GM21423 (cell line): ENCODE measurements around the gene PANX1.
"Not testable (repeated sequence)": the region's sequence is repeated elsewhere in the genome, so short reads cannot be mapped to it uniquely, and the experiment has no call there.

Source experiments
- ATAC-seq: cut with Tn5 transposase; IDR thresholded peaks from one replicate; pipeline ENCODE4 v1.9.1; 2021; ENCODE audit warnings: mild to moderate bottlenecking, moderate library complexity; ENCODE audit not compliant: unreplicated experiment

Gene PANX1

DNA sequence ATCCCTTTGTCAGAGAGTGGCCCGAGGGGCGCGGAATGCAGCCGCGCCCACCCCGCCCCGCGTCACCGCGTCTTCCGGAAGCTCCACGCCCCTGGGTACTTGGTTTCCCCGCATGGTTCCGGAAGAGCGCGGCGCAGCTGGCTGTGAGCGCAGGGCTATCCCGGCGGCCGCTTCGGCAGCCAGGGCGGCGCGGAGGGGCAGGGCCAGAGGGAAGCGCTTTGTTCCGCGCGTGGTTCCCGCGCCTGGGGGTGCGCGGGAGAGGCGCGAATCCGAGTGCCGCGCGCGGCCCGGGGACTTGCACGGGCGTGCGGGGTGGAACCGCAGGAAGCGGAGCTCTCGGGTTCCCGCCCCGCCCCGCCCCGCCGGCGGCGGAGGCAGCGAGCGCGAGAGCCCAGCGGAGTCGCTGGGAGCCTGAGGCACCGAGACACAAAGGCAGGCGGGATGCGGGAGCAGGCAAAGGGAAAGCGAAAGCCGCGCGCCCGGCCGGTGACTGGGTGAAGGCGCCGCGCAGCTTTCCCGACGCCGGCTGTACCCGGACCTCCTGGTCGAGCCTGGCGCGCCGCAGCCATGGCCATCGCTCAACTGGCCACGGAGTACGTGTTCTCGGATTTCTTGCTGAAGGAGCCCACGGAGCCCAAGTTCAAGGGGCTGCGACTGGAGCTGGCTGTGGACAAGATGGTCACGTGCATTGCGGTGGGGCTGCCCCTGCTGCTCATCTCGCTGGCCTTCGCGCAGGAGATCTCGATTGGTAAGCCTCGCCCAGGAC, at the start of gene PANX1:
Gene PANX1, plus strand, starts transcription at position 96 of the 766 bp plus-strand sequence. Its CDS starts 472 bp downstream, at position 568.
- peak; percentile 85 for ATAC-seq

GRCh38 chr11:94084164-94084563, 44.5 kb upstream of the PANX1 start:
- no peak for ATAC-seq

GRCh38 chr11:94088906-94089305, 39.7 kb upstream of the PANX1 start:
- ATAC-seq: no peak

- no peak for ATAC-seq
Observed at GRCh38 chr11:94089341-94089740, 39.3 kb upstream of the PANX1 start.

- ATAC-seq: no peak
Observed at GRCh38 chr11:94090401-94090800, 38.2 kb upstream of the PANX1 start.

DNA sequence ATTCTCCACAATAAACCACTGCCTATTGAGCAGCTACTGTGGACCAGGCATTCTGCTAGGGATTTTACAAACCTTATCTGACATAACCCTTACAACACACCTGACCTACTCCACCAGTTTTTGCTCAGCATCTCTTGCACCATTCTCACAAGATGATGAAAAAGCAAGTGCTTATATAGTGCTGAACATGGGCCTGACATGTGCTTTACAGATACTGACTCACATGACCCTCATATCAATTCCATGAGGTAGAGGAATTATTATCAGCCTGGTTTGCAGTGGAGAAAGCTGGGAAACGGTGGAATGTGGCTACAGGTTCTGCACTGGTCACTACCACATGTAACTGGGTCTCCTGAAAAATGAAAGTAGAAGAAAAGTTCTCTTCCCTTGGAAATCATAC, 37.5 kb upstream of the PANX1 start:
- no peak for ATAC-seq

DNA sequence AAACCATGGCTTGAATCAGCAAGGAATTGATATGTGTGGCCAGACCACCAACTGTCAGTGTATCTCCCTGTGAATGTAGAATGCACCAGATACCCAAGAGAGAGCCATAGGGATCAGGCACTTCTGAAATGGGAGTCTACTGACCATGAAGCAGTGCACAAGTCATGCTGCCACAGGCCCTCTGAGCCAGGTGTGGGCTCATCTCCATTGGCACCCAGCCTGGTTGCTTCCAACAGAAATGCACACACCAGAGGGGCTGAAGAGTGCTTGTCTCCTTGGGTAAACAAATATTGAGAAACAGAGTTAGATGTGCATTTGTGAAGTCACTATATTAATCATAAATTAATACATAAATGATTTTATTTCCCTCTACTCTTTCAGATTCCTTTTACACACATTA, 28.4 kb upstream of the PANX1 start:
- ATAC-seq: no peak

DNA sequence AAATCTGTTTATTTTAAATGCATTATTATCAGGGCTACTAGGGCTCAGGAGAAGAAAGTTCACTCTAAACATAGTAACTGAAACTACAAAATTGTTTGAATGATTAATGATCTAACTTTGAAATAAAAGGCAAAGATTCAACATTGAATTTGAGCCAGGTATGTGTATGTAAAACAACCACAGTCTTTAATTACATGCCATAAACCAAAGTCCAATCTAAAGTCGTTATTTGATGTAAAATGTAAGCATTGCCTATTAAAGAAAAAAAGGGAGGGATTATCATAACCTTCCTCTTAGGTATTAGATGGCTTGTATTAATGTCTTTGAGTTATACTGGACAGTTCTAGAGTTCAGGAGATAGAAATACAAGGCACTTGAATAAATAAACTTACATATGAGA, 25.2 kb upstream of the PANX1 start:
- ATAC-seq: no peak

- no peak for ATAC-seq
Observed at GRCh38 chr11:94104734-94105133, 23.9 kb upstream of the PANX1 start.

DNA sequence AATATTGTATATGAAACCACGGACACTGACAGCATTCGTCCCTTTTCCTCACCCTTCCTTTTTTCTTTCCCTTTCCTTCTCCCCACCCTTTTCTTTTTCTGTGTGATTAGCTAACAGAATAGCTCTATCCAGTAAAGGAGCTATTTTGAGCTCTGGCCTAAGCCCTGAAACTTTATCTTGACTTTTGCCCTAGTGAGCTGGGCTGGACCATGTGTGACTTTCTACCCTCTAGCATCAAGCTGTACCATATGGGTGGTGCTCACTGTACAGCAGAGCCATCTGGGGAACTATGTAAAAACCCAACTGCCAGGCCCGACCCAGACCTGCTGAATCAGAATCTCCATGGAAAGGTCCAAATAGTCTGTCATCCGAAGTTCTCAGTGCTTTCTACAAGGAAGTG, 21.9 kb upstream of the PANX1 start:
- no peak for ATAC-seq

DNA sequence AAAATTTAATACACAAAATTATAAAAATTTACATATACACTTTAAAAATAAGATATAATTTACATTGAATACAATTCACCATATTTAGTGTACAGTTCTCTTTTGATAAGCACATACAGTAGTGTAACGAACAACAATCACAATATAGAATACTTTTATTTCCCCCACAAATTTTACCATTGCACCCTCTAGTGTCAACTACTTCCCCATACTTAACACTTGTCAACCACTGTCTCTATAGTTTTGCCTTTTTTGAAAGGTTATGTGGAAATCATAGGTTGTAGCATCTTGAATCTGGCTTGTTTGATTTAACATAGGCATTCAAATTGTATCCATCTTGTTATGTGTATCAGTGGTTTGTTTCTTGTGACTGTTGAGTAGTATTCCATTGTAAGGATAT, 21.3 kb upstream of the PANX1 start:
- ATAC-seq: no peak

- ATAC-seq: no peak
Observed at GRCh38 chr11:94111241-94111640, 17.4 kb upstream of the PANX1 start.

GRCh38 chr11:94111660-94112059, 17.0 kb upstream of the PANX1 start:
- ATAC-seq: no peak

- no peak for ATAC-seq
Observed at GRCh38 chr11:94112206-94112953, 16.3 kb upstream of the PANX1 start.

DNA sequence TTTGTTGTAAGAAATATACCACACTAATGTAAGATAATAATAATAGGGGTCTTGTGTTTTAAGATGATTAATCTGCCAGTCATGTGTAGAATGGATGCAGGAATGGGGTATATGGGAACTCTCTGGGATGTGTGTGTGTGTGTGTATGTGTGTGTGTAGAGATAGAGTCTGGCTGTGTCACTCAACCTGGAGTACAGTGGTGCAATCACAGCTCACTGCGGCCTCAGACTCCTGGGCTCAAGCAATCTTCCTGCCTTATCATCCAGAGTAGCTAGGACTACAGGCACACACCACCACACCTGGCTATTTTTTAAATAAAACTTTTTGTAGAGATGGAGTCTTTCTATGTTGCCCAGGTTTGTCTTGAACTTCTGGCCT, 11.5 kb upstream of the PANX1 start:
- ATAC-seq: no peak

DNA sequence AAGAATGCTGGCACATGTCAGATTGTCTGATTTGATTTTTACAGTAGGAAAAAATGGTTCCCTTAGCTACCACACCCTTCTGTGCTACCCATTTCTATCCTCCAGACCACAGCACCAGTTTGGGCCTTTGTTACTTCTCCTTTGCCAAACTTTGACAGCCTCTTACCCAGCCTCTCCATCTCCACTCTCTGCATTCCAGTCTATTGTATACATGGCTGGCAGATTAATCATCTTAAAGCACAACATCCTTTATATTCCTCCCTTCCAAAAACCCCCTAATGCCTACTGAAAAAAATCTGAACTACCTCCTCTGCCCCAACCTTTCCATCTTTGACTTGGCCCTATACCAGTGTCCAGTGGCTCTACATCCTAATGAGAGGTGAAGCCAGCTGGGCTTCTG, 10.8 kb upstream of the PANX1 start:
- no peak for ATAC-seq

DNA sequence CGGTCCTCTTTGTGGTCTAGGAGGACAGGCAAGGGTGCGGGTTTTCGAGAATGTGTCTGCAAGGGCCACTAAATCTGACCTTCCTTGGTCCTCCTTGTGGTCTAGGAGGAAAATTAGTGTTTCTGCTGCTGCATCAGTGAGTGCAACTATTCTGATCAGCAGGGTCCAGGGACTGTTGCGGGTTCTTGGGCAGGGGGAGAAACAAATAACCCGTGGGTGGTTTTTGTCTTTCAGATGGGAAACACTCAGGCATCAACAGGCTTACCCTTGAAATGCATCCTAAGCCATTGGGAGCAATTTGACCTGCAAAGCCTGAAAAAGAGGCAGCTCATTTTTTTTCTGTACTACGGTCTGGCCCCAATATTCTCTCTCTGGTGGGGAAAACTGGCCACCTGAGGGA, 9.0 kb upstream of the PANX1 start:
- not testable (repeated sequence) for ATAC-seq

GRCh38 chr11:94120516-94120915, 8.1 kb upstream of the PANX1 start:
- ATAC-seq: not testable (repeated sequence)

DNA sequence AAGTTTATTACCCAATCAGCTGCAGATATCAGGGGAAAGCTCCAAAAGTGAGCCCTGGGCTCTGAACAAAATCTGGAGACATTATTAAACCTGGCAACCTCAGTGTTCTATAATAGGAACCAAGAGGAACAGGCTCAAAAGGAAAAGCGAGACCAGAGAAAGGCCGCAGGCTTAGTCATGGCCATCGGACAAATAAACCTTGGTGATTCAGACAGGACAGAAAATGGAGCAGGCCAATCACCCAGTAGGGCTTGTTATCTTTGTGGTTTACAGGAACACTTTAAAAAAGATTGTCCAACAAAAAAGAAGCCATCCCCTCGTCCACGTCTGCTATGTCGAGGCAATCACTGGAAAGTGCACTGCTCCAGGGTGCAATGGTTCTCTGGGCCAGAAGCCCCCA, 7.7 kb upstream of the PANX1 start:
- ATAC-seq: no peak

GRCh38 chr11:94125407-94126115, 3.1 kb upstream of the PANX1 start:
- ATAC-seq: no peak

DNA sequence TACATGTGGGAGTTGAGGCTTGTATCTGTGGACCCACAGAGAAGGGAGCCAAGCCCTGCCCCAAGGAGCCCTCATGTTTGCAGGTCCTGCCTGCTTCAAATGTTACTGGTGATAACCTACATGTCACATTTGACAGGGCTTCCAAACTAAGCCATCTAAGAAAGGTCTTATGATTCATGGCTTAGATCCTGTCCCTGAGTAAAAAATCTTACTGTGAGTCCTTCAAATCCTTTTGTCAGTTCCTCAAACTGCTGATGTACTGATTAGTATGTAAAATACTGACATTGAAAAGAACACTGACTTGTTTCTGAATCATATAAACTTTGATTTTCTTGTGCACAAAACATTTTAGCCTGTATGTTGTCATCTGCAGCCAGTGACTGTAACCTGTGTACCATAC, 1.0 kb upstream of the PANX1 start:
- no peak for ATAC-seq

DNA sequence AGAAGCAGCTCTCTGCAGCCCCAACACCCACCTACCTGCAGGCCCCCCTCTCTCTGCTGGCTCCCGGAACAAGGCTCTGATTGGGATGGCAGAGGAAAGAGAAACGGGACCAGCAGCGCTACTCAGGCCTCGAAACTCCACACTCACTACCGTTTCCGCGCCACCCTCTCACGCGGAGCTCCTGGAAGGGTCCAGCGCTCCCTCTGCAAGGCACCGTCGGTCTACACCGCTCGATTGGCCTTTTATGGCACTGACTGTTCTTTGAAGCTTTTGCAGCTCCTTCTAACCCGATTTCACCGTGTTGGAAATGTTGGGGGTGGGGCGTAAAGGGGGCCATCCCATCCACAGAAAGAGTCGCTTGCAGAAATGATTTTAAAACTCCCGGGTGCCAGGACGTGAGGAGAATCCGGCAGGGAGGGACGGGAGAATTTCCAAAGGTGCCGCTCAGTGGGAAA, 323 bp upstream of the PANX1 start:
- ATAC-seq: peak; percentile 12
